Cardiac muscle cell (in vitro differentiated cells and primary cell): ENCODE results near the gene COQ2. TPM values are rescaled to one million over a fixed set of nuclear protein-coding genes. Genes with fewer than 3 reads are reported as not detected.

ENCODE experiments used
- DNase-seq, 2 donors: peaks; one replicate each; pipeline versions ENCODE4 v3.0.0 to v3.0.0-alpha.2; 2010 to 2017; ENCODE audit warnings: low read depth in 1 of 2, low spot score in 1 of 2
- H3K27ac ChIP-seq: fragments of 200-600 bp; sonication (generic); 2 replicates; pipeline ENCODE4 v1.5.1; 2016
- H3K27me3 ChIP-seq: fragments of 200-600 bp; sonication (generic); 2 replicates; pipeline ENCODE4 v1.6.0; 2016; ENCODE audit warnings: control low read depth
- H3K36me3 ChIP-seq: fragments of 200-600 bp; sonication (generic); 2 replicates; pipeline ENCODE4 v1.5.1; 2016; ENCODE audit warnings: control low read depth
- H3K4me1 ChIP-seq: fragments of 200-600 bp; sonication (generic); 2 replicates; pipeline ENCODE4 v1.8.1; 2017; ENCODE audit warnings: low read depth, mild to moderate bottlenecking, mixed run types
- H3K4me3 ChIP-seq: fragments of 200-600 bp; sonication (generic); 2 replicates; pipeline ENCODE4 v1.5.1; 2016; ENCODE audit warnings: mild to moderate bottlenecking
- H3K9me3 ChIP-seq: fragments of 200-600 bp; sonication (generic); 2 replicates; pipeline ENCODE4 v1.5.1; 2017; ENCODE audit warnings: low read depth, mild to moderate bottlenecking, control low read depth
- polyA plus RNA-seq: library from polyadenylated mRNA; unstranded; fragments of >200 nt; fragmentation: Nextera tagmentation; extraction: Ambion mirVana; gene quantifications from 2 replicates; pipeline ENCODE4 v1.2.1, GENCODE V29; 2016
- total RNA-seq: library from RNA; depleted of rRNA; stranded (reverse); fragments of >200 nt; gene quantifications from 2 replicates; pipeline ENCODE4 v1.2.3, GENCODE V29; 2016
- TF ChIP-seq, protein P1 (sequence below): IDR thresholded peaks from 2 replicates; pipeline ENCODE4 v1.5.1; 2012; ENCODE audit warnings: low read depth, mild to moderate bottlenecking, low read length

The COQ2 gene
- total and polyA plus RNA-seq, 2 experiments from 2014 or later = 6.1 to 20.0 TPM

DNA sequence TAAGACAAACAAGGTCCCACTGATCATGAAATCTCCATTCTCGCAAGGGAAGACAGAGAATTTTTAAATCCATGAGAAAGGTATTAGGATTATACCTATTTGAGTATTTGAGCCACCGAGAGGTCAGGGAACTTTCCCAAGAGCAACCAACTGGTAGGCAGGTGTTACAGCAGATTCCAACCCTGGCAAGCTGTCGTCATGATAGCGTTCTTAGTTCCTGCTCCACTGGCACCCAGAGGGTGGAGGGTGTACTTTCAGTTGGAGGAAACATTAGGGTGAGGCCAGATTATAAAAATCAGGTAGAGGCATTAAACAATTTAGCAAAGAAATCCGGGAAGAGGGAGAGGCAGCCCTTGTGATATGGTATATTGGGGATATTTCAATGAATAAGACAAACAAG is 23.3 kb downstream of the COQ2 start:
- Histone ChIP-seq H3K9me3 (no peaks in the 10 kb centered on the region), H3K36me3 (no peaks in the 10 kb centered on the region), H3K27me3 (no peaks in the 10 kb centered on the region), H3K4me3 (no peak overlapping the region), H3K4me1 (no peaks in the 10 kb centered on the region), H3K27ac (no peak overlapping the region)
- no peak for DNase-seq
- TF ChIP-seq, protein P1, sequence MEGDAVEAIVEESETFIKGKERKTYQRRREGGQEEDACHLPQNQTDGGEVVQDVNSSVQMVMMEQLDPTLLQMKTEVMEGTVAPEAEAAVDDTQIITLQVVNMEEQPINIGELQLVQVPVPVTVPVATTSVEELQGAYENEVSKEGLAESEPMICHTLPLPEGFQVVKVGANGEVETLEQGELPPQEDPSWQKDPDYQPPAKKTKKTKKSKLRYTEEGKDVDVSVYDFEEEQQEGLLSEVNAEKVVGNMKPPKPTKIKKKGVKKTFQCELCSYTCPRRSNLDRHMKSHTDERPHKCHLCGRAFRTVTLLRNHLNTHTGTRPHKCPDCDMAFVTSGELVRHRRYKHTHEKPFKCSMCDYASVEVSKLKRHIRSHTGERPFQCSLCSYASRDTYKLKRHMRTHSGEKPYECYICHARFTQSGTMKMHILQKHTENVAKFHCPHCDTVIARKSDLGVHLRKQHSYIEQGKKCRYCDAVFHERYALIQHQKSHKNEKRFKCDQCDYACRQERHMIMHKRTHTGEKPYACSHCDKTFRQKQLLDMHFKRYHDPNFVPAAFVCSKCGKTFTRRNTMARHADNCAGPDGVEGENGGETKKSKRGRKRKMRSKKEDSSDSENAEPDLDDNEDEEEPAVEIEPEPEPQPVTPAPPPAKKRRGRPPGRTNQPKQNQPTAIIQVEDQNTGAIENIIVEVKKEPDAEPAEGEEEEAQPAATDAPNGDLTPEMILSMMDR = no peak

DNA sequence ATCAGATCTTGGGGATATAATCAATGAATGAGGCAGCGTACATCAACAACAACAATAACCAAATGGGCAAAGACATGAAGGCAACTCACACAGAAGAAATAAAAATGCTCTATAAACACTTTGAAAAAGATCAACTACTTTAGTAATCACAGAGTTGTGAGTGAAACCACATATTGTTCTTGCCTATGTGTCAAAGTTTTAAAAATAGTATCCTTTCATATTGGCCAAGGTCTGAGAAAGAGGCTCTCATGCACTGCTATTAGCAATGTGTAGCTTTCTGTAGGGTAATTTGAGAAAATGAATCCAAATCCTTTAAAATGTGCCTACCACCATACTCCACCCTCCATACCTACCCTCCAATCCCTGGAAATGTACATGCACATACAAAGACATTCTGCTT is 25.0 kb downstream of the COQ2 start:
- Histone ChIP-seq H3K27me3 (no peaks in the 10 kb centered on the region), H3K4me1 (no peaks in the 10 kb centered on the region), H3K9me3 (no peaks in the 10 kb centered on the region), H3K36me3 (no peaks in the 10 kb centered on the region), H3K4me3 (no peak overlapping the region), H3K27ac (no peak overlapping the region)
- DNase-seq = no peak
- TF ChIP-seq, protein P1 = no peak

GRCh38 chr4:83258461-83258860 is 26.1 kb downstream of the COQ2 start:
- H3K27ac ChIP-seq = no peak overlapping the region
- DNase-seq = no peak
- TF ChIP-seq, protein P1 = no peak
- H3K9me3 ChIP-seq = no peaks in the 10 kb centered on the region
- no peaks in the 10 kb centered on the region for H3K4me1 ChIP-seq
- H3K4me3 ChIP-seq = no peak overlapping the region
- no peaks in the 10 kb centered on the region for H3K36me3 ChIP-seq
- no peaks in the 10 kb centered on the region for H3K27me3 ChIP-seq

- TF ChIP-seq, protein P1 = no peak
- Histone ChIP-seq H3K27me3 (no peaks in the 10 kb centered on the region), H3K9me3 (no peaks in the 10 kb centered on the region), H3K36me3 (no peaks in the 10 kb centered on the region), H3K27ac (no peak overlapping the region), H3K4me1 (no peaks in the 10 kb centered on the region), H3K4me3 (no peak overlapping the region)
- no peak for DNase-seq
Measured at GRCh38 chr4:83257811-83258210, 26.8 kb downstream of the COQ2 start.

DNA sequence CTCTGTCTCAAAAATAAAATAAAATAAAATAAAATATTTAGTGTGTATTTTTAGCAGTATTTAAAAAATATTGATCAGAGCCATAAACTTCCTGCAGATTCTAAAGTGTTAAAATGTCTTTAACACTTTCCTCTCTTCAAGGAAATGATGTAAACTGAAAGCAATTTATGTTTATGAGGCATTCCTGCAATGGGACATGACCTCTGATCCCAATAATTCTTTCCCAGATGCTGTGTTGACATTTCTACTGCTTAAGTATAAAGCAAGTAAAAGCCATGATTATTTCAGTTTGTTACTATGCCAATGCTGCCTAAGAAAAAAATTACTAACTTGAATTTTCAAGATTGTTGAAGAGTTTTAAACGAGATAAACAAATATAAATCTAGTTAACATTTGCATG is 29.0 kb downstream of the COQ2 start:
- no peaks in the 10 kb centered on the region for H3K27me3 ChIP-seq
- no peaks in the 10 kb centered on the region for H3K36me3 ChIP-seq
- no peak overlapping the region for H3K27ac ChIP-seq
- H3K4me3 ChIP-seq = no peak overlapping the region
- H3K4me1 ChIP-seq = no peaks in the 10 kb centered on the region
- TF ChIP-seq, protein P1 = no peak
- peak in 1 of 2 donors; percentile 85 for DNase-seq
- no peaks in the 10 kb centered on the region for H3K9me3 ChIP-seq

DNA sequence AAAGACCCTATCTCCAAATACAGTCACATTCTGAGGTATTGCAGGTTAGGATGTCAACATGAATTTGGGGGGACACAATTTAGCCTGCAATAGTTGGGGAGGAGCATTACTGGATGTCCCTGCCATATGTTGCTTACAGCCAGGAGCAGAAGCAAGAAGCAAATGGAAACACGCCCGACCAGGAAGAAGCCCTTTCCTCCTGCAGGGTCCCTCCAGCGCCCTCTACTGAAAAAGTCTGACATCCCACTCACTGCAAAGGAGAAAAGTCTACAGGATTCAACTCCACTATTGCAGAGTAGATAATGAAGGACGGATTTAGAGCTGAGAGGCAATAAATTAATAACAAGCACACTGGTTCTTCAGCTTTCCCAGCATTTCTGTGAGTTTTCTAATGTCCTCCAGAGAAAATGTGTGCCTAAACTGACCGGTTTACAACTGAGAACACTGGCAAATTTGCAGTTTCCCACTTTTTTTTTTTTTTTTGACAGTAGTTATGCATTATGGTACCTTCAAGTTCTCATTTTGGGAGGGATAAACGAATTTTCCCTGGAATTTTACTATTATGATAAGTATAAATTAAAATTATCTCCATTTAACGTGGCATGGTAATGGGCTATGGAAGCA is 31.7 kb downstream of the COQ2 start:
- no peaks in the 10 kb centered on the region for H3K36me3 ChIP-seq
- no peaks in the 10 kb centered on the region for H3K27me3 ChIP-seq
- H3K4me1 ChIP-seq = no peaks in the 10 kb centered on the region
- DNase-seq = peak; percentile 74 to 86
- TF ChIP-seq, protein P1 = peak; percentile 85
- H3K27ac ChIP-seq = no peak overlapping the region
- no peak overlapping the region for H3K4me3 ChIP-seq
- no peaks in the 10 kb centered on the region for H3K9me3 ChIP-seq
